ENCODE data around the gene PHACTR4.
A peak's percentile ranks its signal among the peaks of the same experiment; 100 is the strongest.
"Not testable (repeated sequence)": the region's sequence is repeated elsewhere in the genome, so short reads cannot be mapped to it uniquely, and the experiment has no call there.

The PHACTR4 gene

GRCh38 chr1:28369371-28370238 lies at the start of gene PHACTR4:
PHACTR4 (plus strand) TSS chr1:28369740; CDS start chr1:28407448, 37,708 bp downstream.
- peak; percentile 93 for DNase-seq

- DNase-seq, result no peak
Measured at GRCh38 chr1:28322194-28322593, 47.3 kb upstream of the PHACTR4 start.

- no peak for DNase-seq
Measured at GRCh38 chr1:28323720-28324119, 45.8 kb upstream of the PHACTR4 start.

GRCh38 chr1:28326515-28326914 lies 43.0 kb upstream of the PHACTR4 start:
- DNase-seq, result no peak

DNA sequence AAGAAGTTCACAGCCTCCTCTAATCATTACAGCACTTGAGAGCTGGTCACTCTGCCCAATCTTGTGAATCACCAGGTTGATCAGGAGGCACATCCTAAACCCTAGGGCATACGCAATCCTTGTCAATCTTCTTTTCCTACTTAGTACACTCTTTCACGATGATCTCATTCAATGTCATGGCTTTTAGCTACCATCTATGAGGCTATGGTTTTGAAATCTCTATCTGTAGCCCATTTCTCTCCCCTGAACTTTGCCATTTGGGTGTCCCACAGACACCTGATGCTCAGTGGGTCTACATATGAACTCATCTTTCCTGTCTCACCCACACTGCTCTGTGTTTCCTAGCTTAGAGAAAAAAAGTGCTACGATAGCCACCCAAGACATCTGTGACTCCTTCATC lies 42.6 kb upstream of the PHACTR4 start:
- no peak for DNase-seq

- not testable (repeated sequence) for DNase-seq
Measured at GRCh38 chr1:28327431-28327830, 42.1 kb upstream of the PHACTR4 start.

GRCh38 chr1:28328228-28328648 lies 41.3 kb upstream of the PHACTR4 start:
- no peak for DNase-seq

DNA sequence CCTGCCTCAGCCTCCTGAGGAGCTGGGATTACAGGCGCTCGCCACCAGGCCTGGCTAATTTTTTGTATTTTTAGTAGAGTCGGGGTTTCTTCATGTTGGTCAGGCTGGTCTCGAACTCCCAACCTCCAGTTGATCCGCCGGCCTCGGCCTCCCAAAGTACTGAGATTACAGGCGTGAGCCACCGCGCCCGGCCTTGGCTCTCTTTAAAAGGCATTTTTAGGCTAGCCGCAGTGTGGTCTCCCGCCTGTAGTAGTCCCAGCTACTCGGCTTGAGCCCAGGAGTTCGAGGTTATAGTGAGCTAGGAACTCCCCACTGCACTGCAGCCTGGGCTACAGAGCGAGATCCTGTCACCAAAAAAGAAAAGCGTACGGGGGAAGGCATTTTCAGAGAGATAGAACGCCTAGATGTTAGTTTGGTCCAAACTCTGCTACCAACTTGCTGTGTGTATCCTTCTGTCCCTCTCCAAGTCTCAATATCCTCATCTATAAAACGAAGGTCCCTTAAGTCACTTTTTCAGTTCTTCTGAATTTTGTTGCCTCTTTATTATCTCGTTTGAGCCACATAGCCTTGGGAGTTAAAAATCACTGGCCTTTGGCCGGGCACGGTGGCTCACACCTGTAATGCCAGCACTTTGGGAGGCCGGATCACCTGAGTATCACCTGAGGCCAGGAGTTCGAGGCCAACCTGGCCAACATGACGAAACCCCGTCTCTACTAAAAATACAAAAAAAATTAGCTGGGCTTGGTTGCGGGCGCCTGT lies 40.0 kb upstream of the PHACTR4 start:
- peak; percentile 49 for DNase-seq

DNA sequence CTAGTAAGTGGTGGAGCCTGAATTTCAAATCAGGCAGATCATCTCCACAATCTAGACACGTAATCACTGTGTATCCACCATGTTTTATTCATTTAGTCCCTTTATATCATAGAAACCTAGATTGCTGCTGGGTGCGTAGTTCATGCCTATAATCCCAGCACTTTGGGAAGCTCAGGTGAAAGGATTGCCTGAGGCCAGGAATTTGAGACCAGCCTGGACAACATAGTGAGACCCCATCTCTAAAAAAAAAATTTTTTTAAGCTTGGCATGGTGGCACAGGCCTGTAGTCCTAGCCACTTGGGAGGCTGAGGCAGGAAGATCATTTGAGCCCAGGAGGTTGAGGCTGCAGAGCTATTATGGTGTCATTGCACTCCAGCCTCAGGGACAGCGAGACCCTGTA lies 30.6 kb upstream of the PHACTR4 start:
- DNase-seq, result no peak

GRCh38 chr1:28339551-28339950 lies 30.0 kb upstream of the PHACTR4 start:
- DNase-seq, result no peak

DNA sequence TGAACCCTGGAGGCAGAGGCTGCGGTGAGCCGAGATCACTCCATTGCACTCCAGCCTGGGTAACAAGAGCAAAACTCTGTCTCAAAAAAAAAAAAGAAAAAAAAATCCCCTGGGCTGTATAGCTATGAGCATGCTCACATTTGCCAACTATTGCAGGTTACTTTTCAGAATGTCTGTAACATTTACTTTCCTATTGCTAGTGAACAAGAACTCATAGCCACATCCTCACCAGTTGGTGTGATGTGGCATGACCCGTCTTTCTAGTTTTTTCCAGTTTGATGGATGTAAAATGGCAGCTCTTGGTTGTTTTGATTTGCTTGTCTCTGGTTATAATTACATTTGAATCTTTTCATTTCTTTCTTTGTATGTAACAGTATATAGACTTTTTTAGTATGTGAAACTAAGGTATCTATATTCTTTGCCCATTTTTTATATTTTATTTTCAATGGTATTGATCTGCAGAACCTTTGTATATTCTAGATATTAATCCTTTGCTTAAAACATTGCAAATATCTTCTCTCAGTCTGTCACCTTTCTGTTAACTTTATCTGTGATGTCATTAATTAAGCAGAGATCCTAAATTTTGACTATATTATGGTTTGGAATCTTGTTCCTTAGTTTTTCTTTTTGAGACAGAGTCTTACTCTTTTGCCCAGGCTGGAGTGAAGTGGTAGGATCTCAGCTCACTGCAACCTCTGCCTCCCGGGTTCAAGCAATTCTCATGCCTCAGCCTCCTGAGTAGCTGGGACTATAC lies 29.1 kb upstream of the PHACTR4 start:
- DNase-seq, result no peak

DNA sequence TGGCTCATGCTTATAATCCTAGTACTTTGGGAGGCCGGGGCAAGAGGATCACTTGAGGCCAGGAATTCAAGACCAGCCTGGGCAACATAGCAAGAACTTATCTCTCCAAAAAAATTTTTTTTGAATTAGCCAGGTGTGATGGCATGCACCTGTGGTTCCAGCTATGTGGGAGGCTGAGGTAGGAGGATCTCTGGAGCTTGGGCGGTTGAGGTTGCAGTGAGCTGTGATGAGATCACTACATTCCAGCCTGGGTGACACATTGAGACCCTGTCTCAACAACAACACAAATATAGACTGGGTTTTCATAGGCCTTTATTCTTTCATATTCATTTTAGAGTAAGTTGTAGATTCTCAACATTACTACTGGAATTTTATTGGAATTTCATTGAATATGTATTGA lies 27.9 kb upstream of the PHACTR4 start:
- DNase-seq, result no peak

GRCh38 chr1:28343405-28343804 lies 26.1 kb upstream of the PHACTR4 start:
- no peak for DNase-seq

- not testable (repeated sequence) for DNase-seq
Measured at GRCh38 chr1:28353248-28353810, 16.2 kb upstream of the PHACTR4 start.

- no peak for DNase-seq
Measured at GRCh38 chr1:28354121-28354520, 15.4 kb upstream of the PHACTR4 start.

- DNase-seq, result no peak
Measured at GRCh38 chr1:28358716-28359115, 10.8 kb upstream of the PHACTR4 start.

GRCh38 chr1:28359592-28360239 lies 9.8 kb upstream of the PHACTR4 start:
- peak; percentile 70 for DNase-seq

DNA sequence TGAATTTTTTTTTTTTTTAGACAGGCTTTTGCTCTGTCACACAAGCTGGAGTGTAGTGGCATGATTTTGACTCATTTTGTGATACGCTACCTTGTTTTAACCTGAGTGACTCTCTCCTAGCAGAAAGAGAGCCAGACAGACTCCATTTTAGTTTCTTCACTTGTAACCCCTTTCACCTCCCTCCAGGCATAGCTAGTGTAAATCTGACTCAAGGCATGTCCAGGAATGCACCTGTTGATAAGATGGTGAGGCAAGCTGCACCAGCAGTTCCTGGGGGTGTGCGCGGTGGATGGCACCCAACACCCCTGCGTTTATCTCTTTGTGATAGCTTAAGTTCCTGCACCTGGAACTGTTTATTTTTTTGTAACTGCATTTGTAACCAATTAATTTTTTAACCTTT lies 4.7 kb upstream of the PHACTR4 start:
- no peak for DNase-seq

DNA sequence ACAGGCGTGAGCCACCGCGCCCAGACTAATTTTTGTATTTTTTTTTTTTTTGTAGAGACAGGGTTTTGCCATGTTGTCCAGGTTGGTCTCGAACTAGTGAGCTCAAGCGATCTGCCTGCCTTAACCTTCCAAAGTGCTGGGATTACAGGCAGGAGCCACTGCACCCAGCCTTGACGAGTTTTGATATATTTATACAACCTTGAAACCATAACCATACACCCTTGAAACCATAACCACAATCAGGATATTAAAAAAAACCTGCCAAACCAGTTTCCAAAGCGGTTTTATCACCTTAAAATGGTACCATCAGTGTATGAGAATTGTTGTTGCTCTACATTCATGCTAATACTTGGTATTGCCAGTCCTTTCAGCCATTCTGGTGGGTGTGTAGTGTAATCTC lies 3.7 kb upstream of the PHACTR4 start:
- DNase-seq, result no peak

DNA sequence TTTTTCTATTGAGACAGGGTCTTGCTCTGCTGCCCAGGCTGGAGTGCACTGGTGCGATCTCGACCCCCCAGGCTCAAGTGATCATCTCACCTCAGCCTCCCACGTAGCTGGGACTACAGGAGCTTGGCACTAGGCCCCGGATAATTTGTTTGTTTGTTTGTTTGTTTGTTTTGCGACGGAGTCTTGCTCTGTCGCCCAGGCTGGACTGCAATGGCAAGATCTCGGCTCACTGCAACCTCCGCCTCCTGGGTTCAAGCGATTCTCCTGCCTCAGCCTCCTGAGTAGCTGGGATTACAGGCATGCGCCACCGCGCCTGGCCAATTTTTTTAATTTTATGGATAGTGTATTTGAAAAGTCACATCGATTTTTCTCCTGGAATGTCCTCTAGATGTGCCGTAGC lies 932 bp upstream of the PHACTR4 start:
- not testable (repeated sequence) for DNase-seq

- peak; percentile 51 for DNase-seq
Measured at GRCh38 chr1:28370239-28371009, 884 bp downstream of the PHACTR4 start.

- DNase-seq, result no peak
Measured at GRCh38 chr1:28371010-28371377, 1.5 kb downstream of the PHACTR4 start.
